Measurements from ENCODE around the gene CANX. TPM values are rescaled to one million over a fixed set of nuclear protein-coding genes. Genes with fewer than 3 reads are reported as not detected.
A peak's percentile ranks its signal among the peaks of the same experiment; 100 is the strongest.

Gene CANX
- total and polyA plus RNA-seq, 9 of the 15 experiments (the other 6 are each of a cell fraction or from before 2014, with no cell fraction given): 155 to 893 (median 589) TPM

DNA sequence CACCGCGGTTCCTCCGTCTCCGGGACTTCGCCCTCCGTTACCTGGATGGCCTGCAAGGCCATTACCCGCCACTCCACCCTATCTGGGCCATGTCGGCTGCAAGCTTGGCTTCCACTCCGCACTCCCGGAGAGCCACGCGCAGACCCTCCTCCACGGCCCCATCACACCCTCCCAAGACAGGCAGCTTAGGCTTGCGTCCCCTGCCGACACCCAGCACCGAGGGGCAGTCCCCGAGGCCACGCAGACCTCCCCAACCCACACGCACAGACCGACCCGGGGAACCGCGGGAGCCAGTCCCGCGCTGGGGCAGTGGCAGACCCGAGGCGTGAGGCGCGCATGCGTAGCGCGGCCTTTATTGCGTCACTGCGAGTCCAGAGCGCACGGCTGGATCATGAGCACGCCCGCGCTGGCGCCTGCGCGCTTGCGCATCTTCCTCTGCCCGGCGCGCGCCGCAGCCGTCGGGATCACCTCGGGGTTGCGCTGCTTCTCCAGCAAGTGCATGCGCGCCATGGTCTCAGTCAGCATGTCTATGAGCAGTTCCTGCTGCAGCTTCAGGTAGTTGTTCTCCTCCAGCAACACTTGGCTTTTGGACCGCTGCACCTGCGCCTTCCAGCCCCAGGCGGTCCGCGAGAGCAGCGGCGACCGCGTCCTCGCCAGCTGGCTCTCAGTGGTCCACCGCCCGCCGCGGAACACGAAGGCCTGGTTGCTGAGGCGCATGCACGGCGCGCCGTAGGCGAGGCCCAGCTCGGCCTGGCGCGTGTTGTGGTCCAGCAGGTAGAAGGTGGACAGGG lies 20.3 kb upstream of the CANX start (continued):
- TF ChIP-seq, protein P1, sequence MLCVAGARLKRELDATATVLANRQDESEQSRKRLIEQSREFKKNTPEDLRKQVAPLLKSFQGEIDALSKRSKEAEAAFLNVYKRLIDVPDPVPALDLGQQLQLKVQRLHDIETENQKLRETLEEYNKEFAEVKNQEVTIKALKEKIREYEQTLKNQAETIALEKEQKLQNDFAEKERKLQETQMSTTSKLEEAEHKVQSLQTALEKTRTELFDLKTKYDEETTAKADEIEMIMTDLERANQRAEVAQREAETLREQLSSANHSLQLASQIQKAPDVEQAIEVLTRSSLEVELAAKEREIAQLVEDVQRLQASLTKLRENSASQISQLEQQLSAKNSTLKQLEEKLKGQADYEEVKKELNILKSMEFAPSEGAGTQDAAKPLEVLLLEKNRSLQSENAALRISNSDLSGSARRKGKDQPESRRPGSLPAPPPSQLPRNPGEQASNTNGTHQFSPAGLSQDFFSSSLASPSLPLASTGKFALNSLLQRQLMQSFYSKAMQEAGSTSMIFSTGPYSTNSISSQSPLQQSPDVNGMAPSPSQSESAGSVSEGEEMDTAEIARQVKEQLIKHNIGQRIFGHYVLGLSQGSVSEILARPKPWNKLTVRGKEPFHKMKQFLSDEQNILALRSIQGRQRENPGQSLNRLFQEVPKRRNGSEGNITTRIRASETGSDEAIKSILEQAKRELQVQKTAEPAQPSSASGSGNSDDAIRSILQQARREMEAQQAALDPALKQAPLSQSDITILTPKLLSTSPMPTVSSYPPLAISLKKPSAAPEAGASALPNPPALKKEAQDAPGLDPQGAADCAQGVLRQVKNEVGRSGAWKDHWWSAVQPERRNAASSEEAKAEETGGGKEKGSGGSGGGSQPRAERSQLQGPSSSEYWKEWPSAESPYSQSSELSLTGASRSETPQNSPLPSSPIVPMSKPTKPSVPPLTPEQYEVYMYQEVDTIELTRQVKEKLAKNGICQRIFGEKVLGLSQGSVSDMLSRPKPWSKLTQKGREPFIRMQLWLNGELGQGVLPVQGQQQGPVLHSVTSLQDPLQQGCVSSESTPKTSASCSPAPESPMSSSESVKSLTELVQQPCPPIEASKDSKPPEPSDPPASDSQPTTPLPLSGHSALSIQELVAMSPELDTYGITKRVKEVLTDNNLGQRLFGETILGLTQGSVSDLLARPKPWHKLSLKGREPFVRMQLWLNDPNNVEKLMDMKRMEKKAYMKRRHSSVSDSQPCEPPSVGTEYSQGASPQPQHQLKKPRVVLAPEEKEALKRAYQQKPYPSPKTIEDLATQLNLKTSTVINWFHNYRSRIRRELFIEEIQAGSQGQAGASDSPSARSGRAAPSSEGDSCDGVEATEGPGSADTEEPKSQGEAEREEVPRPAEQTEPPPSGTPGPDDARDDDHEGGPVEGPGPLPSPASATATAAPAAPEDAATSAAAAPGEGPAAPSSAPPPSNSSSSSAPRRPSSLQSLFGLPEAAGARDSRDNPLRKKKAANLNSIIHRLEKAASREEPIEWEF (CRISPR knock-in tag; IDR thresholded peaks at IDR 0.05): 0 out of 2 replicates have a peak, but pooled peaks have one; percentile 31
- TF ChIP-seq, protein P2, sequence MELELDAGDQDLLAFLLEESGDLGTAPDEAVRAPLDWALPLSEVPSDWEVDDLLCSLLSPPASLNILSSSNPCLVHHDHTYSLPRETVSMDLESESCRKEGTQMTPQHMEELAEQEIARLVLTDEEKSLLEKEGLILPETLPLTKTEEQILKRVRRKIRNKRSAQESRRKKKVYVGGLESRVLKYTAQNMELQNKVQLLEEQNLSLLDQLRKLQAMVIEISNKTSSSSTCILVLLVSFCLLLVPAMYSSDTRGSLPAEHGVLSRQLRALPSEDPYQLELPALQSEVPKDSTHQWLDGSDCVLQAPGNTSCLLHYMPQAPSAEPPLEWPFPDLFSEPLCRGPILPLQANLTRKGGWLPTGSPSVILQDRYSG (tag; conservative IDR thresholded peaks at IDR 0.05; ENCODE audit: low read depth): 0 out of 2 replicates have a peak, but pooled peaks have one; percentile 35
- TF ChIP-seq RBM15 (IDR thresholded peaks at IDR 0.05; ENCODE audit: insufficient read depth, low read length) (0 out of 2 replicates have a peak, but pooled peaks have one; percentile 39), ZSCAN29 (IDR thresholded peaks at IDR 0.05) (no peak), SMAD4 (CRISPR knock-in tag; conservative IDR thresholded peaks at IDR 0.05) (peak; percentile 51; the same call in 1 of the 2 replicates), TAF9B (IDR thresholded peaks at IDR 0.05; ENCODE audit: partially characterized antibody) (peak; percentile 83), RB1 (IDR thresholded peaks at IDR 0.05; ENCODE audit: low read depth) (peak; percentile 78), TAF7 (tag; IDR thresholded peaks at IDR 0.05) (peak; percentile 72; the same call in 1 of the 2 replicates)
- TF ChIP-seq, protein P3, sequence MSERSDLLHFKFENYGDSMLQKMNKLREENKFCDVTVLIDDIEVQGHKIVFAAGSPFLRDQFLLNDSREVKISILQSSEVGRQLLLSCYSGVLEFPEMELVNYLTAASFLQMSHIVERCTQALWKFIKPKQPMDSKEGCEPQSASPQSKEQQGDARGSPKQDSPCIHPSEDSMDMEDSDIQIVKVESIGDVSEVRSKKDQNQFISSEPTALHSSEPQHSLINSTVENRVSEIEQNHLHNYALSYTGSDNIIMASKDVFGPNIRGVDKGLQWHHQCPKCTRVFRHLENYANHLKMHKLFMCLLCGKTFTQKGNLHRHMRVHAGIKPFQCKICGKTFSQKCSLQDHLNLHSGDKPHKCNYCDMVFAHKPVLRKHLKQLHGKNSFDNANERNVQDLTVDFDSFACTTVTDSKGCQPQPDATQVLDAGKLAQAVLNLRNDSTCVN (CRISPR knock-in tag; IDR thresholded peaks at IDR 0.05): peak; percentile 74; the same call in 1 of the 2 replicates
- TF ChIP-seq, protein P4, sequence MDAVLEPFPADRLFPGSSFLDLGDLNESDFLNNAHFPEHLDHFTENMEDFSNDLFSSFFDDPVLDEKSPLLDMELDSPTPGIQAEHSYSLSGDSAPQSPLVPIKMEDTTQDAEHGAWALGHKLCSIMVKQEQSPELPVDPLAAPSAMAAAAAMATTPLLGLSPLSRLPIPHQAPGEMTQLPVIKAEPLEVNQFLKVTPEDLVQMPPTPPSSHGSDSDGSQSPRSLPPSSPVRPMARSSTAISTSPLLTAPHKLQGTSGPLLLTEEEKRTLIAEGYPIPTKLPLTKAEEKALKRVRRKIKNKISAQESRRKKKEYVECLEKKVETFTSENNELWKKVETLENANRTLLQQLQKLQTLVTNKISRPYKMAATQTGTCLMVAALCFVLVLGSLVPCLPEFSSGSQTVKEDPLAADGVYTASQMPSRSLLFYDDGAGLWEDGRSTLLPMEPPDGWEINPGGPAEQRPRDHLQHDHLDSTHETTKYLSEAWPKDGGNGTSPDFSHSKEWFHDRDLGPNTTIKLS (IDR thresholded peaks at IDR 0.05; ENCODE audit: borderline replicate concordance, low read depth): peak; percentile 56; the same call in 1 of the 2 replicates
- TF ChIP-seq, protein P5, sequence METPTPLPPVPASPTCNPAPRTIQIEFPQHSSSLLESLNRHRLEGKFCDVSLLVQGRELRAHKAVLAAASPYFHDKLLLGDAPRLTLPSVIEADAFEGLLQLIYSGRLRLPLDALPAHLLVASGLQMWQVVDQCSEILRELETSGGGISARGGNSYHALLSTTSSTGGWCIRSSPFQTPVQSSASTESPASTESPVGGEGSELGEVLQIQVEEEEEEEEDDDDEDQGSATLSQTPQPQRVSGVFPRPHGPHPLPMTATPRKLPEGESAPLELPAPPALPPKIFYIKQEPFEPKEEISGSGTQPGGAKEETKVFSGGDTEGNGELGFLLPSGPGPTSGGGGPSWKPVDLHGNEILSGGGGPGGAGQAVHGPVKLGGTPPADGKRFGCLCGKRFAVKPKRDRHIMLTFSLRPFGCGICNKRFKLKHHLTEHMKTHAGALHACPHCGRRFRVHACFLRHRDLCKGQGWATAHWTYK (CRISPR knock-in tag; IDR thresholded peaks at IDR 0.05): peak; percentile 73; the same call in 1 of the 2 replicates
- TF ChIP-seq, protein P6, sequence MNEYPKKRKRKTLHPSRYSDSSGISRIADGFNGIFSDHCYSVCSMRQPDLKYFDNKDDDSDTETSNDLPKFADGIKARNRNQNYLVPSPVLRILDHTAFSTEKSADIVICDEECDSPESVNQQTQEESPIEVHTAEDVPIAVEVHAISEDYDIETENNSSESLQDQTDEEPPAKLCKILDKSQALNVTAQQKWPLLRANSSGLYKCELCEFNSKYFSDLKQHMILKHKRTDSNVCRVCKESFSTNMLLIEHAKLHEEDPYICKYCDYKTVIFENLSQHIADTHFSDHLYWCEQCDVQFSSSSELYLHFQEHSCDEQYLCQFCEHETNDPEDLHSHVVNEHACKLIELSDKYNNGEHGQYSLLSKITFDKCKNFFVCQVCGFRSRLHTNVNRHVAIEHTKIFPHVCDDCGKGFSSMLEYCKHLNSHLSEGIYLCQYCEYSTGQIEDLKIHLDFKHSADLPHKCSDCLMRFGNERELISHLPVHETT (CRISPR knock-in tag; conservative IDR thresholded peaks at IDR 0.05 in 1 of 2, IDR thresholded peaks at IDR 0.05 in 1 of 2): peak in 1 of 2 experiments; percentile 64; a peak in 2 of 4 replicates
